ENCODE results near the gene SRPX. TPM values are rescaled to one million over a fixed set of nuclear protein-coding genes. Genes with fewer than 3 reads are reported as not detected.

The SRPX gene
- total and polyA plus RNA-seq, 8 donors: 2.3 to 23.6 (median 12.6) TPM

DNA sequence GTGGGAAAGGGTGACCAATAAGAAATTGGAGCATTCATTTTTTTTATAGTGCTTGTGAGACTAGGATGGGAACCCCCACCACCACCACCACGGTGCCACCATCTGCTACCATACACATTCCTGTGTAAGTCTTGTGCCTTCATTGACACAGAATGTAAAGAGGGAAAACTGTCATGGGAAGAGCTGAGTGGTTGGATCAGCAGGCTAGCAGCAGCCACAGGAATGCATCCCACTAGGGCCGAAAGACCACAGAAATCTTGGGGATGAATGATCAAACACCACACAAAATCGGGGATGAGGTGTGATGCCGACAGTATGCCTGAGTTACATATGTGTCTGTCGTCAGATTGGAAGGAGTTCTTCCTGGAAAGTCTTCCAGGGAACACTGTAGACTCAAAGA, 69.2 kb downstream of the SRPX start:
- WGBS, 2 donors: 58 to 80% methylated on average over 5 of the region's 5 CpGs
- ATAC-seq: no peak
- intact Hi-C loops (cut with DNase I): no loop called here
- Histone ChIP-seq H3K27ac (no peak overlapping the region), H3K4me1 (no peaks in the 10 kb centered on the region), H3K4me3 (no peak overlapping the region), H3K9me3 (no peaks in the 10 kb centered on the region), H3K27me3 (peaks cover 0 to 8% (median 2%) of the 10 kb centered on the region in 4 donors), H3K36me3 (no peaks in the 10 kb centered on the region)
- FAIRE-seq: no peak
- no peak for DNase-seq
- TF ChIP-seq, protein P1, sequence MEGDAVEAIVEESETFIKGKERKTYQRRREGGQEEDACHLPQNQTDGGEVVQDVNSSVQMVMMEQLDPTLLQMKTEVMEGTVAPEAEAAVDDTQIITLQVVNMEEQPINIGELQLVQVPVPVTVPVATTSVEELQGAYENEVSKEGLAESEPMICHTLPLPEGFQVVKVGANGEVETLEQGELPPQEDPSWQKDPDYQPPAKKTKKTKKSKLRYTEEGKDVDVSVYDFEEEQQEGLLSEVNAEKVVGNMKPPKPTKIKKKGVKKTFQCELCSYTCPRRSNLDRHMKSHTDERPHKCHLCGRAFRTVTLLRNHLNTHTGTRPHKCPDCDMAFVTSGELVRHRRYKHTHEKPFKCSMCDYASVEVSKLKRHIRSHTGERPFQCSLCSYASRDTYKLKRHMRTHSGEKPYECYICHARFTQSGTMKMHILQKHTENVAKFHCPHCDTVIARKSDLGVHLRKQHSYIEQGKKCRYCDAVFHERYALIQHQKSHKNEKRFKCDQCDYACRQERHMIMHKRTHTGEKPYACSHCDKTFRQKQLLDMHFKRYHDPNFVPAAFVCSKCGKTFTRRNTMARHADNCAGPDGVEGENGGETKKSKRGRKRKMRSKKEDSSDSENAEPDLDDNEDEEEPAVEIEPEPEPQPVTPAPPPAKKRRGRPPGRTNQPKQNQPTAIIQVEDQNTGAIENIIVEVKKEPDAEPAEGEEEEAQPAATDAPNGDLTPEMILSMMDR (IDR thresholded peaks at IDR 0.05): no peak

DNA sequence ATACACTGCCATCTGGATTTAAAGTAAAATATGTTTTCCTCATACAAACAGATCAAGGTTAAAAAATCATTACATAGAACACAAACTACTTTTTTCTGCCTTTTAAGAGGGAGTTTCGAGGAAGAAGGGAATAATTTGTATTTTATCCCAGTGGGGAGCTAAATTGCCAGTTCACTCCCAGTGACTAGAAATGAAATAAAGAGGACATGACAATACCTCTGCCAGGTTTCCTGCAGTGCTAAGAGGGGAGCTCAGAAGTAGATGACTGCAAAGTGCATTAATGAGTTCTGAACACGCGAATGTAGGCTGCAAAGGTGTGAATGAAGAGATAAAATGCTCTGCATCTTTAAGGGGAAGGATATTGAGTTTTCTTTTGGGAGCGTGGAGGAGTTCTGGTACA, 69.7 kb downstream of the SRPX start:
- no peak overlapping the region for H3K27ac ChIP-seq

DNA sequence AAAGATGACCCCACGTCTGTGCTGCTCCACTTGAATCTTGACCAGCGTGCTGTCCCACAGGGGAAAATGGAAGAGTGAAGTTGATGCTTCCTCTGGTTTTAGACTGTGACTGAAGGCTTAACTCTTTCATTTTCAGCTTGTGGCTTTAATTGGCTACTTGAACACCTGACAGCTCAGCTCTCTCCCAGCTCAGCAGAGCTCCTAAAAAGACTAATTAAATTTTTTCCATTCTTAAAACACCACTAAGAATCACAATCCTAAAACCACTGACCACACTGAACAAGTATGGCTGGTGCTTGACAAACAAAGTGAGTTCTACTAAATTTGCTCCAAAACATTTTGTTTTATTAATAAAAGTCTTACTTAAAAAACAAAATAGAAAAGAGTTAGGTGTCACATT, 71.7 kb downstream of the SRPX start:
- Histone ChIP-seq H3K36me3 (no peaks in the 10 kb centered on the region), H3K27ac (no peak overlapping the region), H3K27me3 (peaks cover 0 to 8% (median 2%) of the 10 kb centered on the region in 4 donors), H3K9me3 (no peaks in the 10 kb centered on the region), H3K4me3 (no peak overlapping the region), H3K4me1 (no peaks in the 10 kb centered on the region)
- ATAC-seq (no peak), FAIRE-seq (no peak), DNase-seq (no peak)
- intact Hi-C loops (cut with DNase I): no loop called here
- TF ChIP-seq, protein P1 (IDR thresholded peaks at IDR 0.05): no peak
- 73 to 87% methylated on average over 2 of the region's 2 CpGs for WGBS, 2 donors

More for the DNA sequence above, 69.7 kb downstream of the SRPX start:
- Histone ChIP-seq H3K9me3 (no peaks in the 10 kb centered on the region), H3K27me3 (peaks cover 0 to 8% (median 2%) of the 10 kb centered on the region in 4 donors), H3K4me1 (no peaks in the 10 kb centered on the region), H3K4me3 (no peak overlapping the region), H3K36me3 (no peaks in the 10 kb centered on the region)
- FAIRE-seq (no peak), ATAC-seq (no peak), DNase-seq (no peak)
- WGBS, 2 donors: 62 to 86% methylated on average over 4 of the region's 4 CpGs
- TF ChIP-seq, protein P1 (IDR thresholded peaks at IDR 0.05): no peak
- intact Hi-C loops (cut with DNase I): no loop called here

DNA sequence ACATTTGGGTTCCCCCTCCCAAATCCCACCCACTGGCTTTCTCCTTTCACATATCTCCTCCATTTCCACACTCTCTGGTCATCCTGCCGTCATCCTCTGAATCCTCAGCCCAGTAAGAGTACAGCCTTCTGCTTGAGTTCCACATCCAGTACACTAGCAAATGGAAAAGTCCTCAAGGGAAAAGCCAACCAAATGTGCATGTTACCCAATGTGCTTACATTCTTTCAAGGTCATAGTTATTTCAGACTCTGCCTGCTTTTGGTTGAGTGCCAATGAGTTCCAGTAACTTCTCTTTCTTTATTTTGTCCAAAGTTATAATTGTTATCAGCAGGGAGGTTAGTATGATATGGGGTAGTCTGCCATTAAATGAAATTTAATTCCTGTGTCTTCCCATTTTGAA, 78.1 kb downstream of the SRPX start:
- 38 to 45% methylated on average over 1 of the region's 1 CpG for WGBS, 2 donors
- intact Hi-C loops (cut with DNase I): no loop called here
- TF ChIP-seq, protein P1 (IDR thresholded peaks at IDR 0.05): no peak
- Histone ChIP-seq H3K9me3 (no peaks in the 10 kb centered on the region), H3K27me3 (no peaks in the 10 kb centered on the region), H3K4me1 (no peaks in the 10 kb centered on the region), H3K36me3 (no peaks in the 10 kb centered on the region), H3K27ac (no peak overlapping the region), H3K4me3 (no peak overlapping the region)
- ATAC-seq: peak in 3 of 4 donors; percentile 57 to 89 (median 78)
- peak in 2 of 6 donors; percentile 5 to 22 for DNase-seq
- no peak for FAIRE-seq

DNA sequence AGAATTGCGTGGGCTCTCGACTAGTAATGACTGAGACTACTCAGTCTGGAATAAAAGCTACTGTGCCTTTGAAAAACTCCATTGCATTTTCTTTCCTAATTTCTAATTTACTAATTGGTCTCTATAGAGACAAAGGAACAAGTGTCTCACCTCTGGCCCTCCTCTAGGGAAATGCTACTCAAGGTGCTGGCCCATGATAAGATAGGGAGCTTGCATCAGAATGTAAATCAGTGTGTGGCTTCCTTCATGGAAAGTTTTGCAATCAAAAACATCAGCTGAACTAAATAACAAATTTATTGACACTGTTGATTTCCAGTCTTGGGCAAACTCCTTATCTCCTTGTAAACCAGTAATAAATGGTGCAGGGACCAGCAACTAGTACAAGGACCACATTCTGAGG, 81.8 kb downstream of the SRPX start:
- no peak for ATAC-seq
- TF ChIP-seq, protein P1 (IDR thresholded peaks at IDR 0.05): no peak
- Histone ChIP-seq H3K27ac (no peak overlapping the region), H3K4me1 (no peaks in the 10 kb centered on the region), H3K36me3 (no peaks in the 10 kb centered on the region), H3K4me3 (no peak overlapping the region), H3K9me3 (no peaks in the 10 kb centered on the region), H3K27me3 (no peaks in the 10 kb centered on the region)
- no peak for FAIRE-seq
- 80 to 94% methylated on average over 2 of the region's 2 CpGs for WGBS, 2 donors
- no peak for DNase-seq
- intact Hi-C loops (cut with DNase I): no loop called here
